ENCODE measurements around the gene CCDC32. TPM values are rescaled to one million over a fixed set of nuclear protein-coding genes. Genes with fewer than 3 reads are reported as not detected.
A peak's percentile ranks its signal among the peaks of the same experiment; 100 is the strongest.

The CCDC32 gene
- 20.7 TPM for total RNA-seq
- long read RNA-seq, transcript CCDC32-202 (4 exons, 1,519 nt), result major isoform, 14 of 18 reads
- long read RNA-seq, partial matches to known transcripts, result 0 of 18 reads
- long read RNA-seq, other reads (novel, unspliced or antisense), result 4 of 18 reads

- ATAC-seq (peak; percentile 99), DNase-seq (peak; percentile 98)
- Histone ChIP-seq H3K36me3 (peaks cover 3% of the 10 kb centered on the region), H3K27ac (peak within 1 kb of the TSS; percentile 93), H3K4me1 (peaks cover 14% of the 10 kb centered on the region), H3K9me3 (no peaks in the 10 kb centered on the region), H3K27me3 (no peaks in the 10 kb centered on the region), H3K4me3 (peak within 1 kb of the TSS; percentile 76)
- TF ChIP-seq CTCF (IDR thresholded peaks at IDR 0.05), result no peak
- intact Hi-C loops (cut with DNase I), result no loop called here
Measured at GRCh38 chr15:40564591-40565332, at the start of gene CCDC32. CCDC32 (minus strand) TSS chr15:40565042; CDS start chr15:40563015, 2,027 bp downstream.

- TF ChIP-seq CTCF (IDR thresholded peaks at IDR 0.05), result no peak
- intact Hi-C loops (cut with DNase I), result no loop called here
- no peaks in the 10 kb centered on the region for H3K27me3 ChIP-seq
- no peaks in the 10 kb centered on the region for H3K9me3 ChIP-seq
- H3K4me3 ChIP-seq, result no peak overlapping the region
- no peak for ATAC-seq
- no peak overlapping the region for H3K27ac ChIP-seq
- no peaks in the 10 kb centered on the region for H3K4me1 ChIP-seq
- no peak for DNase-seq
- no peaks in the 10 kb centered on the region for H3K36me3 ChIP-seq
Measured at GRCh38 chr15:40613080-40613479, 48.2 kb upstream of the CCDC32 start.

- Histone ChIP-seq H3K27me3 (no peaks in the 10 kb centered on the region), H3K4me1 (no peaks in the 10 kb centered on the region), H3K27ac (no peak overlapping the region), H3K4me3 (no peak overlapping the region), H3K36me3 (no peaks in the 10 kb centered on the region), H3K9me3 (no peaks in the 10 kb centered on the region)
- intact Hi-C loops (cut with DNase I), result no loop called here
- DNase-seq (no peak), ATAC-seq (no peak)
- TF ChIP-seq CTCF (IDR thresholded peaks at IDR 0.05), result no peak
Measured at GRCh38 chr15:40603935-40604334, 39.1 kb upstream of the CCDC32 start.

GRCh38 chr15:40600956-40601355 lies 36.1 kb upstream of the CCDC32 start:
- no peak for DNase-seq
- no peaks in the 10 kb centered on the region for H3K27me3 ChIP-seq
- H3K27ac ChIP-seq, result no peak overlapping the region
- ATAC-seq, result no peak
- H3K9me3 ChIP-seq, result no peaks in the 10 kb centered on the region
- no peaks in the 10 kb centered on the region for H3K36me3 ChIP-seq
- TF ChIP-seq CTCF (IDR thresholded peaks at IDR 0.05), result no peak
- no peak overlapping the region for H3K4me3 ChIP-seq
- H3K4me1 ChIP-seq, result no peaks in the 10 kb centered on the region
- intact Hi-C loops (cut with DNase I), result no loop called here

GRCh38 chr15:40598672-40599071 lies 33.8 kb upstream of the CCDC32 start:
- H3K9me3 ChIP-seq, result no peaks in the 10 kb centered on the region
- no peak overlapping the region for H3K27ac ChIP-seq
- H3K27me3 ChIP-seq, result no peaks in the 10 kb centered on the region
- intact Hi-C loops (cut with DNase I), result no loop called here
- no peaks in the 10 kb centered on the region for H3K36me3 ChIP-seq
- ATAC-seq (no peak), DNase-seq (no peak)
- no peak overlapping the region for H3K4me3 ChIP-seq
- TF ChIP-seq CTCF (IDR thresholded peaks at IDR 0.05), result no peak
- no peaks in the 10 kb centered on the region for H3K4me1 ChIP-seq

Data from upper lobe of right lung (tissue), 1 donor.